H1 (cell line): ENCODE results near the gene HSH2D.

Experiments
- EP300 ChIP-seq, 2 experiments: IDR thresholded peaks; 1 replicate in 1 of 2; 2 replicates in 1 of 2; pipeline ENCODE4 v1.6.1; 2011 to 2012; ENCODE audit warnings: low read depth in 2 of 2, low read length in 2 of 2, mild to moderate bottlenecking in 2 of 2, borderline replicate concordance in 1 of 2, inconsistent platforms in 1 of 2, moderate library complexity in 1 of 2
- GABPA ChIP-seq: IDR thresholded peaks from 2 replicates; pipeline ENCODE4 v1.6.1; 2011; ENCODE audit warnings: mild to moderate bottlenecking, low read length, moderate library complexity, borderline replicate concordance; ENCODE audit not compliant: insufficient read depth
- HDAC2 ChIP-seq, 2 experiments: fragments of 300-600 bp in 1 of 2; sonication (generic) in 1 of 2; IDR thresholded peaks; 2 replicates each; pipeline ENCODE4 v1.6.1; 2011 to 2012; ENCODE audit warnings: low read depth in 2 of 2, low read length in 2 of 2, mild to moderate bottlenecking in 2 of 2, moderate library complexity in 2 of 2, borderline replicate concordance in 1 of 2, inconsistent platforms in 1 of 2
- JUND ChIP-seq: IDR thresholded peaks from 2 replicates; pipeline ENCODE4 v1.6.1; 2011; ENCODE audit warnings: mild to moderate bottlenecking, improper control_type of control experiment, low read length
- POLR2A ChIP-seq, 2 experiments: IDR thresholded peaks; 1 replicate in 1 of 2; 2 replicates in 1 of 2; pipeline ENCODE4 v1.6.1; 2011; ENCODE audit warnings: low read depth in 2 of 2, low read length in 2 of 2, mild to moderate bottlenecking in 2 of 2; ENCODE audit errors: control extremely low read depth in 1 of 2
- POLR2AphosphoS5 ChIP-seq: IDR thresholded peaks from 2 replicates; pipeline ENCODE4 v1.6.1; 2011; ENCODE audit warnings: low read depth, low read length
- SP4 ChIP-seq: IDR thresholded peaks from 2 replicates; pipeline ENCODE4 v1.6.1; 2012; ENCODE audit warnings: low read length, inconsistent platforms
- TF ChIP-seq, protein P1 (sequence below), 3 experiments: IDR thresholded peaks; 1 replicate in 2 of 3; 2 replicates in 1 of 3; pipeline versions ENCODE4 v1.5.1 to v1.6.1; 2011; ENCODE audit warnings: low read length in 3 of 3, mild to moderate bottlenecking in 3 of 3, inconsistent platforms in 2 of 3, low read depth in 1 of 3, moderate library complexity in 1 of 3; ENCODE audit not compliant: insufficient read depth in 1 of 3; ENCODE audit errors: control extremely low read depth in 1 of 3
- TF ChIP-seq, protein P2 (sequence below): IDR thresholded peaks from 2 replicates; pipeline ENCODE4 v1.6.1; 2012; ENCODE audit warnings: inconsistent platforms

DNA sequence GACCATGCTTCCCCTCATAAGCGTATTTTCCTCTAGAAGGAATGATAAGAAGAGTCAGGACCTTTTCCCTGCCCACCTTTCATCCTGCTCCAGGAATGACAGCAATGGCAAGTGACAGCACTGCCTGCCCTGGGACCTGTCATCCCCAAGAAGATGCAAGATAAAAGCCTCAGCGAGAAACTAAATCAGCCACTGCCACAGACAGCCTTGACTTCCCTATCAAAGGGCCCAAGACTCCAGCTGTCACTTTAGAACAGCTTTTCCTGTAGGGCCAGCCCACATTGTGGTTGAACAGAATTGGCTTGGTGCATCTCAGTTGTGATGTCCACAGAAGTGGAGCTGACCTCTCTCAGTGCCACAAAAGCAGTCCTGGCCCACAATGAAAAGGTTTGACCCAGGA, 30.7 kb upstream of the HSH2D start:
- TF ChIP-seq HDAC2 (IDR thresholded peaks at IDR 0.05; ENCODE audit: borderline replicate concordance in 1 of 2, low read depth in 2 of 2, low read length in 2 of 2) (no peak), POLR2A (IDR thresholded peaks at IDR 0.05; ENCODE audit: control extremely low read depth in 1 of 2, low read depth in 2 of 2, low read length in 2 of 2) (no peak), SP4 (no peak), POLR2AphosphoS5 (no peak), GABPA (no peak), JUND (no peak), EP300 (IDR thresholded peaks at IDR 0.05; ENCODE audit: borderline replicate concordance in 1 of 2, low read depth in 2 of 2, low read length in 2 of 2) (no peak)
- TF ChIP-seq, protein P1, sequence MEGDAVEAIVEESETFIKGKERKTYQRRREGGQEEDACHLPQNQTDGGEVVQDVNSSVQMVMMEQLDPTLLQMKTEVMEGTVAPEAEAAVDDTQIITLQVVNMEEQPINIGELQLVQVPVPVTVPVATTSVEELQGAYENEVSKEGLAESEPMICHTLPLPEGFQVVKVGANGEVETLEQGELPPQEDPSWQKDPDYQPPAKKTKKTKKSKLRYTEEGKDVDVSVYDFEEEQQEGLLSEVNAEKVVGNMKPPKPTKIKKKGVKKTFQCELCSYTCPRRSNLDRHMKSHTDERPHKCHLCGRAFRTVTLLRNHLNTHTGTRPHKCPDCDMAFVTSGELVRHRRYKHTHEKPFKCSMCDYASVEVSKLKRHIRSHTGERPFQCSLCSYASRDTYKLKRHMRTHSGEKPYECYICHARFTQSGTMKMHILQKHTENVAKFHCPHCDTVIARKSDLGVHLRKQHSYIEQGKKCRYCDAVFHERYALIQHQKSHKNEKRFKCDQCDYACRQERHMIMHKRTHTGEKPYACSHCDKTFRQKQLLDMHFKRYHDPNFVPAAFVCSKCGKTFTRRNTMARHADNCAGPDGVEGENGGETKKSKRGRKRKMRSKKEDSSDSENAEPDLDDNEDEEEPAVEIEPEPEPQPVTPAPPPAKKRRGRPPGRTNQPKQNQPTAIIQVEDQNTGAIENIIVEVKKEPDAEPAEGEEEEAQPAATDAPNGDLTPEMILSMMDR (IDR thresholded peaks at IDR 0.05; ENCODE audit: control extremely low read depth in 1 of 3, insufficient read depth in 1 of 3, low read depth in 1 of 3, low read length in 3 of 3) = no peak
- TF ChIP-seq, protein P2, sequence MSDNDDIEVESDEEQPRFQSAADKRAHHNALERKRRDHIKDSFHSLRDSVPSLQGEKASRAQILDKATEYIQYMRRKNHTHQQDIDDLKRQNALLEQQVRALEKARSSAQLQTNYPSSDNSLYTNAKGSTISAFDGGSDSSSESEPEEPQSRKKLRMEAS = no peak
